Measurements from ENCODE around the gene DSG1.

DNA sequence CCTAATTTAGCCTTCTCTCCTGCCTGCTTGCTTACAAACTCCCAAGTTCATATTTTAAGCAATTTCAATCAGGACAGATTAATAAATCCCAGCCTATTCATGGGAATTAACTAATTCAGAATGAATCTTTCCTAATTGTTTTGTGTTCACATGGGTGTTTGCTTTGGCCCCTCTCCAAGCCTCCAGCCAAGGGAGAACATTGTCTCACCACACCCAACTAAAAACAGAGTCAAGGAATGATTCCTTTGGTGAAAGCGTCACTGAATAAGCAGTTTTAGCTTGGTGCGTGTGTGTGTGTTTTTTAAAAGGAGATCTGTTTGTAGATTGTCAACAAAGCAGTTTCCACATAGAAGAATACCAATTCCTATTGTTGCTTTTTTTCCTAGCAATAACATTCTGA lies 43.0 kb upstream of the DSG1 start:
- TF ChIP-seq GATA3 (IDR thresholded peaks at IDR 0.05; ENCODE audit: low read depth, low read length) (no peak), GATA2 (IDR thresholded peaks at IDR 0.05; ENCODE audit: low read depth, low read length) (no peak)

Data from SH-SY5Y (cell line).